HL-60 (cell line): Measurements from ENCODE around the gene SLC25A47.

Source experiments
- CTCF ChIP-seq: IDR thresholded peaks from one replicate; pipeline ENCODE4 v1.5.1; 2011; ENCODE audit warnings: low read length, control low read depth, inconsistent platforms; ENCODE audit not compliant: insufficient read depth
- POLR2AphosphoS5 ChIP-seq: IDR thresholded peaks from 2 replicates; pipeline ENCODE4 v1.6.1; 2012; ENCODE audit warnings: low read depth

- no peak for TF ChIP-seq POLR2AphosphoS5
- TF ChIP-seq CTCF, result no peak
These were observed 19.2 kb upstream of the SLC25A47 start for GRCh38 chr14:100303925-100304324.
